Stimulated activated CD4-positive, alpha-beta T cell treated with anti-CD3 and anti-CD28 coated beads, Interleukin-2, amount 100 ng/mL, for 4 hours (primary cell): Measurements from ENCODE around the gene NCAM2.
"Not testable (repeated sequence)": the region's sequence is repeated elsewhere in the genome, so short reads cannot be mapped to it uniquely, and the experiment has no call there.

Source experiments
- DNase-seq: peaks from one replicate; pipeline ENCODE4 v3.0.0-alpha.2; 2020; ENCODE audit warnings: low read depth

Gene NCAM2

DNA sequence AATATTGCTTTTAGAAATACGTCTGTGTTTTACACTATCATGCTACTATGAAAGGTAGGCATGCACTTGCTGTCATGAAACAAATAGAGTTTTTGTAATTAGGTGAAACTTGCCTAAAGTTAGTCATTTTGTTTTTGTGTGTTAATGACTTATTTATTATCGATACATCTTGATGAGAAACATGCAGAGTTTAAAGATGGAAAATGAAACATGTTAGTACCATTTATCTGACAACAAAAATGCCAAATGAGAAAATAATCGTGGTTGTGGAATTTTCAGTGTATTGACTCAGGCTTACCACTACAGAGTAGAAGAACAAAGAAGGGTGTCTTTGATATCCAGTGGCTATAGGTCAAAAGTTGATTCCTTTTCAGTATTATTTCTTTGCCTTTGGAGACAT, 105.5 kb downstream of the NCAM2 start:
- no peak for DNase-seq

DNA sequence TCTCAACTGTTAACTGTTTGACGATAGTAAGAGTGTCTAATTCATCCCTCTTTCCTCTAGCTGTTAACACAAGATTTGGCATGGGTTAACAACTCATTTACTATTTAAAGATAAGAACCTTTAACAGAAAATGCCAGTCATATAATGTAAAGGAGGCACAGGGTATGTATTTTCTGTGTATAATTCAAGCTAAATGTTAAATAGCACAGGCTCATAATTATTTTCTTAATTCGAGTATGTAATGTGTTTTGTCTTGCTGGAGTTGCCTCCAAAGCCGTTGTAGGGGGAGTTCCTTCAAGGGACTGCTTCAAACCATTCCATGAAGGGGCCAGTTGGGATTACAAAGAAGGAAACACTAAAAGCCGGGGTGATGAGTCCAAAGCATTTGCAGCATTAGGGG, 111.5 kb downstream of the NCAM2 start:
- DNase-seq = no peak

DNA sequence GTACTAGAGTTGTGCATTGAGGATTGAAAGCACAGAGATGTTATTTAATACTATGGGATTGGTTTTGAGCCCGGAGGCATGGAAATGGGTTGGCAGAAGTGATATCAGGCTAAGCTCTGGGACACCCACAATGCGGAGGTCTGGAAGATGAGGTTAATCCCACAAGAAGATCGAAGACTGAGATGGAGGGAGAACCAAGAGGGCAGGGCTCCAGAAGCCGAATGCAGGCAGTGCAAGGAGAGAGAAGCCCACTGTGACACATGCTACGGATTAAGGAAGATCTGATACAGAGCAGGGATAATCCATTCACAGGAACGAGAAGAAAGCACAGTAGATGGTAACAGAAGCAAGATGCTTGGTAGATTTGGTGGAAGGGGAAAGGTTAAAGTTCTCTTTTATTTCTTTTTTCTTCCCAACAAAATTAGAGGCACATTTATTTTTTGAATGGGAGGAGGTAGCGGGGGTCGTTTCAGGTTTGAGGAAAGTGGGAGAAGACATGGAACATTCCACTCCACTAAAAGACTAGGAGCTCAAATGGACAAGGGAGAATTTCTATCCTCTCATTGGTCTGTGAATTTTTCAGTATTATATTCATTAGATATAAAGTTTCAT, 113.2 kb downstream of the NCAM2 start:
- no peak for DNase-seq

DNA sequence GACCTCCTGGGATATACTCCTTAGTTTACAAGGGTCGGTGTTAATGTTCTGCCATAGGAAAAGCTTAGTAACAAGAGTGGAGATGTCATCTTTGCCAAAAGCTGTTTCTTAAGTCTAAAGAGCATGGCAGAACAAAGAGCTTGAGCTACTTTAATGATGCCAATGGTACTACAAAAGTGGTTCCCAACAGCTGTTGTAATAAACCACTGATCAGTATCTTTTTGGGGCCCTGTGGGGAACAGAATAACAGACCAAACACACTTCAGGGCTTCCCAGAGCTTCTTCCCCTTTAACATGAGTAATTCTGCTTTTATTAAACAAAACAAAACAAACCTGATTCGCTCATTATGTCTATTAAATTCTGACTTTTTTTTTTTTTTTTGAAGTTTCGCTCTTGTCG, 116.3 kb downstream of the NCAM2 start:
- no peak for DNase-seq

DNA sequence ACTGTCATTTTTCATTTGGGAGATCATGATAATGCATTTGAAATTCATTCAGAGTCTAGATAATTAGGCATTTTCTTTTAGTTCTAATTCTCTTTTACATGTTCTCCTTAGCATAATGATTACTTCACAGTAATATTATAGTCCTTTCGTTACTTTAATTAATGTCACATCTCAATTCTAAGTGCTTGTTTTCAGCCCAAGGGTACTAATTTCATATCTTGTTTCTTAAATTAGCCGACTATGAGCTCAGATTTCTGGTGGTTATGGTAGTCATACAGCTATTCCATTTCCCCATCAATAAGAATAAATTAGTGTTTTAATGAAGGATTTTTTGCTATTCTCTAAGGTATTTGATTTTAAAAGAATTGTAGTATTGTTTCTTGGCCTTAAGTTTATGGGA, 120.9 kb downstream of the NCAM2 start:
- no peak for DNase-seq

DNA sequence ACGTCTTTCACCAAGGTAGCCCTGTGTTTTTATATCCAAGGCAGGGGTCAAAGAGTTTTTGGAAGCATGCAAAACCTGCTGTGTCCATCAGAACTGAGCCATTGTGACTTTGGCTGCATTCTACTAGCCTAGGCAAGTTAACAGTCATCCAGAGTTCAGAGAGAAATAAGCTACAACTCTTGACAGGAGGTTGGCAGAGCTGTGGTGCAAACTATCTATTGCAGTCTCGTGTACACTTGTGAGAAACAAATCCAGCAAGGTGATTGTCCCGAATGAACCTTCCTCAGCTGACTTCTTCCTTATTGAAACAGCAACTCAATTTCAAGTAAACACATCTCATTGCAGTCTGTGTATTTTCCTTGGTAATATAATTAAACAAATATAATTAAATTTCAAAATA, 124.5 kb downstream of the NCAM2 start:
- DNase-seq = no peak

DNA sequence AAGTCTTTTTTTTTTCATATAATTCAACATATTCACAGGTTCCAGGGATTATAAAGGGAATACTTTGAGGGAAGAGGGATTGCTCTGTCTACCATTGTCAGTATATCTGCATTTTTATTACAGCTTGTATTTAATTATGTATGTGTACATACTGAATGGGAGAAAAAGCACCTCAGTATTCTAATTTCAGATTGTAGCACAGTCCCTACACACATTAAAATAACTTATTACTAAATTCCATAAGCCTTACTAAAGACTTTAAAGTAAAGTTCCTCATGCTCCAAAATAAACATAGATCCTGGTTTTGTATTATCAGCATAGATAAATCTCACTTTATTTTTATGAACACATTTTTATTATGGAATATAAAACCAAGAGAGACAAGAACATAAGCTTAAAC, 134.2 kb downstream of the NCAM2 start:
- no peak for DNase-seq

DNA sequence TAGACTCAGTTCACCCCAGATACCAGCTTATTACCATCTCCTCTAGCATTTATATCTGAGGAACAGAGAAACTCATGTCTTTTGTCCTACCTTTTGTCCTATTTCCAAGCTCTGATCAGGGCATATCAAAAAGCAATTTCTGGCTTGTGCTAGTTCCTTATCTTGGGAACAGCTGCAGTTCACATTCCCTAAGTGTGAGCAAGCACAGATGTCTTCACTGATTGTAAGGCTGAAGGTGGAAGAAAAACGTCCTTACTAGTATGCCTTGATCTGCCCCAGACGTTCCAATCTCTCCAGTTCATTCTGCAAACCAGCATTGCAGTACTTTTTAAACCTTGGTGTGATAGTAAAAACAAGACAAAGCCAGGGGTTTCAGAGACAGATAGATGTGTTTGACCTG, 139.8 kb downstream of the NCAM2 start:
- no peak for DNase-seq

DNA sequence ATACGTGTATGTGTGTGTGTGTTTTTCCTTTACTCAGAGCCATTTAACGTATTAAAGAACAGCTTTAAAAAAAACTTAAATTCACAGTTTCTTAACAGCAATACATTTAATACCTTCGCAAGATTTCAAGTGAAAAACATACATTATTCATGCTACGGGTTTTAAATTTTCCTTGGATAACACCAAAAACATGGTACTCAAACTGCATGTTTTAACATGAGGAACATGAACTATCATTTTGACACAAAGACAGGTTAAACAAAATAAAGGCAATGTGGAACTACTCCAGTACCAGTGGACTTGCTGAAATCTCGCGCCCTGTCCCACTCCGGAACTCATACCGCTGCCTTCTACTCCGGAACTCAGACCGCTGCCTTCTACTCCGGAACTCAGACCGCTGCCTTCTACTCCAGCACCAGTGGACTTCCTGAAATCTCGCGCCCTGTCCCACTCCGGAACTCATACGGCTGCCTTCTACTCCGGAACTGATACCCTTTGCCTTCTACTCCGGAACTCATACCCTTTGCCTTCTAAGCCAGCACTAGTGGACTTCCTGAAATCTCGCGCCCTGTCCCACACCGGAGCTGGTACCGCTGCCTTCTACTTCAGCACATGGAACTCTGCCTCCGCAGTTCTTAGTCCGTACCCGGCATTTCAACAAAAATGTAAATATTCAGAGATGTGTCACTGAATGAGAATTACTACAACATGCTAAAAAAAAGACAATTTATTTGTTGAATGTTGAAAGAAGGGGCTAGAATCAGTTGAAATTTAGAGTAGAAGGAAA, 148.6 kb downstream of the NCAM2 start:
- DNase-seq = no peak

DNA sequence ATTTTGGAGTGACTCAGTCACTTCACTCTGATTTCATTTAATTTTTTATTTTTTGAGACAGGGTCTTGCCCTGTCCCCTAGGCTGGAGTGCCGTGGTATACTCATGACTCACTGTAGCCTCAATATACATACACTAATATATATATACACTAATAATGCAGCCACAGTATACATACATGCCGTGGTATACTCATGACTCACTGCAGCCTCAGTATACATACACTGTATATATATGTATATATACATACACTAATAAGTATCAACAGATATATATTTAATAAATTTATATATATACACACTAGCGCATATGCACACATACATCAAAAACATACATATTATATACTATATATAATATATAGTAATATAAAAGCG, 149.2 kb downstream of the NCAM2 start:
- DNase-seq = no peak

DNA sequence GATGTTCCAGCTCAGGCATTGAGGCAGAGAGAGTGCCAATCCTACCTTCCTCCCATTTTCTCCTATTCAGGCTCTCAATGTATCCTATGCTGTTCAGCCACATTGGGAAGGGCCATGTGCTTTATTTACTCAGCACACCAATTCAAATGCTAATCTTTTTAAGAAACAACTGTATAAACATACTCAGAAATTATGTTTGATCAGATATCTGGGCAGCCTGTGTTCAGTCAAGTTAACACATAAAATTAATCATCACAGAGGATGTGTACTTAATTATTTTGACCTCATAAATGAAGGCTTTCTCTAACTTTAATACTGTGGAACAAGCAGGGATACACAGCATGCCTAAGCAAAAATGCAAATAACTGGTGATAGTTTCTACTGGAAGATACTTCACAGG, 149.8 kb downstream of the NCAM2 start:
- no peak for DNase-seq

DNA sequence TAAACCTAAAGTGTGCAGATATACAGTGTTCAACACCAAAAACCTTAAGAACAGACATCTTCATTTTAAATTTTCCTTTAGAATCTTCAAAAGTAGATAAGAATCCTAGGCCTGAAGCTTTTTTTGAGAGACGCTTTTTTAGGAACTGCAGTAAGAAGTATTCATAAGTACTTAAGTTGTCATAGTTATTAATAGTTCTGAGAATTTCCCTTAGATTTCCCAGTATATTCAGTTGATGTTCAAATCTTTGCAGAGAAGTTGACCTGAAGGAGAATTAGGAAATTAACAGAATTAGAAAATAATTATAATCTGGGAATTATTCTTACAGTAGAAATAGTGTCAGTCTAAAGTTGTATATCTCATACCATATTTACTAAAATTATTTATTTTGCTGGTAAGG, 150.3 kb downstream of the NCAM2 start:
- no peak for DNase-seq

DNA sequence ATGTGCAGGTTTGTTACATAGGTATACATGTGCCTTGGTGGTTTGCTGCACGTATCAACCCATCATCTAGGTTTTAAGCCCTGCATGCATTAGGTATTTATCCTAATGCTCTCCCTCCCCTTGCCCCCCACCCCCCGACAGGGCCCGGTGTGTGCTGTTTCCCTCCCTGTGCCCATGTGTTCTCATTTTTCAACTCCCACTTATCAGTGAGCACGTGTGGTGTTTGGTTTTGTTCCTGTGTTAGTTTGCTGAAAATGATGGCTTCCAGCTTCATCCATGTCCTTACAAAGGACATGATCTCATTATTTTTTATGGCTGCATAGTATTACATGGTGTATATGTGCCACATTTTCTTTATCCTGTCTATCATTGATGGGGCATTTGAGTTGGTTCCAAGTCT, 151.2 kb downstream of the NCAM2 start:
- not testable (repeated sequence) for DNase-seq

DNA sequence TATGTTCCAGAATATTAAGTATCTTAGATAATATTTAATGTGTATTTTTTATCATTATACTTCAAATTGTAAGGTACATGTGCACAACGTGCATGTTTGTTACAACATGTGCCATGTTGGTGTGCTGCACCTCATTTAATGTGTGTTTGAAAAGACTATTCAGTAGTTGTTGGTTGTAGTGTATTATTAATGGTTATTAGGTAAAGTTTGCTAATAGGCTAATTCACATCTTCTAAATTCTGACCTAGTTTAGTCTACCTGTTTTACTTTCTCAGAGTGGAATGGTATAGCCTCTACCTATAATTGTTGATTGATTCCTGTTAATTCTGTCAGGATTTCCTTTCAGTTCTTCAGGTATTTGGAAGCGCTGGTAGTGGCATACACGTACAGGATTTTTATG, 153.0 kb downstream of the NCAM2 start:
- DNase-seq = no peak

DNA sequence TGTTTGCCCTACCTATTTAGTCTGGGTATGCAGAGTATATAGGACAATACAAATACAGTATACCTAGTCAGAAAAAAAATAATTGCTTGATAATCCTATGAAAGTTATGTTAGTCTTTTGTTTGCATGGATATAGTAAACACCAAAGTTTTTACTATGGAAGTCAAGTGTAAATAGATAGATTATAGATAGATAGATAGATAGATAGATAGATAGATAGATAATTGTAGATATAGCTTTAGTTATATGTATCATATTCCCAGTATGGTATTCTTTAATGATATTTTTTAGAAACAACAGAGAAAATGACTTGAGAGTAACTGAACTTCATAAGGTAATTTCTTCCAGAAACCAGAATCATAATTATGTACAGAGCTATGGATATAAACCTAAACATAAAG, 158.2 kb downstream of the NCAM2 start:
- DNase-seq = no peak

DNA sequence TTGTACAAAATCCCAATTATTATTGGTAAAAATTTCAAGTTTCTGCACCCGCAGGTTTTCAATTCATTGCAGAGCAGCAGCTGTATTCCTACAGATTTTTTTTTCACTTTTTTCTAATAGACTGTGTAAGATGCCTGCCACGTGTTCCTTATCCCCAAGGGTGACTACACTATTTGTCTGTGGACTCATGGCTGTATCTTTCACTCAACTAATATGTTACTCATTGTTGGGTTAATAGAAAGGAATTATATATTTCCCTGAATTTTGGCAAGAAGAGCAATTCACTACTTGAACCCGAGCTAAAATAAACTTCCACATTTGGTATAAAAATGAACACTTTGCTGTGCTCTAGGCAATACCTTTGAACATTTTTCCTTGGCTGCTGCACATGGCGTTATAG, 158.7 kb downstream of the NCAM2 start:
- DNase-seq = no peak

DNA sequence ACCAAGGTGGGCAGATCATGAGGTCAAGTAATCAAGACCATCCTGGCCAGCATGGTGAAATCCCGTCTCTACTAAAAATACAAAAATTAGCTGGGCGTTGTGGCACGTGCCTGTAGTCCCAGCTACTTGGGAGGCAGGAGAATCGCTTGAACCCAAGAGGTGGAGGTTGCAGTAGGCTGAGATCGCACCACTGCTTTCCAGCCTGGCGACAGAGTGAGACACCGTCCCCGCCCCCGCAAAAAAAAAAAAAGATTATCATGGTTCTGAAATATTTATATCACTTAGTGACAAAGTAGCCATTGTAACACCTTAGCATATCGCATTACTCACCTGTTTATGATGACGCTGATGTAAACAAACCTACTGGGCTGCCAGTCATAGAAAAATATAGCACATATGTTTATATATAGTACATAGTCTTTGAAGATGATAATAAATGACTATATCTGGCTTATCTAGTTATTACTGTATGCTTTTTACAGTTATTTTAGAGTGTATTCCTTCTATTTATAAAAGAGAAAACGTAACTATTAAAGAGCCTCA, 160.2 kb downstream of the NCAM2 start:
- DNase-seq = no peak

DNA sequence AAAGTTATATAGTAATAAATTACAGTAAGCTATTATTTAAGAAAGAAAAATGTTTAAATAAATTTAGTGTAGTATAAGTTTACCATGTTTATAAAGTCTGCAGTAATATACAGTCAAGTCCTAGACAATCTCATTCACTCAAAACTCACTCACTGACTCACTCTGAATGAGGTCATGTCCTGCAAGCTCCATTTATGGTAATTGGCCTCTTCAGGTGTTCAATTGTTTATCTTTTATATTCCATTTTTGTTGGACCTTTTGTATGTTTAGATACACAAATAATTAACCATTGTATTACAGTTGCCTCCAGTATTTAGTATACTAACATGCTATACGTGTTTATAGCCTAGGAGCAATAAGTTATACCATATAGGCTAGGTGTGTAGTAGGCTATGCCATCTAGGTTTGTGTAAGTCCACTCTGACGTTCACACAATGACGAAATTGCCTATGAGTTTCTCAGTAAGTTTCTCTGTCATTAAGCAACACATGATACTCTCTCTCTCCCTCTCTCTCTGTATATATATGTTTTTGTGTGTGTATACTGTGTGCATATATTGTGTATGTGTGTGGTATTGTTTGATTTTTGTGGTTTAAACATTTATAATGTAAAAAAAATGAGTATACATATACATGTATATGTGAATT, 161.2 kb downstream of the NCAM2 start:
- no peak for DNase-seq

DNA sequence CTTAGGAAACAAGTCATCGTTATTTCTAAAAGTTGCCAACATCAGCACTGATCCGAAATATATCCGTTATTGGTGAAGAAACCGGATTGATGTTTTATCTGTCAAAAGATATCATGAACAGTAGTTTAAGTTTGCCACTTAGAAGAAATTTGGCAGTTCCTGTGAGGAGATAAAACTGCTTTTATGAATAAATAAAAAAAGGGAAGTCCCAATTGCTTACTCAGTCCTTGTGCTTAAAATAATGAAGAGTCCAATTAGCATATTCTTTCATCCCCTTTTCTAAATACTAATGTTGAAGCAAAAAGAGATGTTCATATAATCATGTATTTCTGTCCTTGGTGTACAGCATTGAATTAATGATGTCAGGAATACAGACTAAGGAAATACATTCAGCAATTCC, 164.6 kb downstream of the NCAM2 start:
- DNase-seq = no peak

DNA sequence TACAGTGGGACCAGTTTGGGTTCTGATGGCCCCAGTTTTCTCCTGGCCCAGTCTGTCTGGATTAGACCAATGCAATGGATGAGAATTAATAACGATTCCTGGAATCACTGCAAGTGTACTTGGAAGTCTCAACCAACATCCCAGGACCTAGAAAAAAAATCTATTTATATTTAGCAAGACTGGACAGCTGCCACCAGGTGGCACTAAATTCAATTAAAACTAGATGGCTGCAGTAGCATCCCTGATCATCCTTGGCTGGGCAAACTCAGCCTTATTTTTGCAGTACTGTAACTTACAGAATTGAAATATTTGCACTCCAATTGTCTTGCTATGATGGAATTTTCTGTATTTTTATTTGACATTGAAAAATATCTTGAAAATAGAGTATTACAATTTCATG, 165.7 kb downstream of the NCAM2 start:
- peak; percentile 2 for DNase-seq

DNA sequence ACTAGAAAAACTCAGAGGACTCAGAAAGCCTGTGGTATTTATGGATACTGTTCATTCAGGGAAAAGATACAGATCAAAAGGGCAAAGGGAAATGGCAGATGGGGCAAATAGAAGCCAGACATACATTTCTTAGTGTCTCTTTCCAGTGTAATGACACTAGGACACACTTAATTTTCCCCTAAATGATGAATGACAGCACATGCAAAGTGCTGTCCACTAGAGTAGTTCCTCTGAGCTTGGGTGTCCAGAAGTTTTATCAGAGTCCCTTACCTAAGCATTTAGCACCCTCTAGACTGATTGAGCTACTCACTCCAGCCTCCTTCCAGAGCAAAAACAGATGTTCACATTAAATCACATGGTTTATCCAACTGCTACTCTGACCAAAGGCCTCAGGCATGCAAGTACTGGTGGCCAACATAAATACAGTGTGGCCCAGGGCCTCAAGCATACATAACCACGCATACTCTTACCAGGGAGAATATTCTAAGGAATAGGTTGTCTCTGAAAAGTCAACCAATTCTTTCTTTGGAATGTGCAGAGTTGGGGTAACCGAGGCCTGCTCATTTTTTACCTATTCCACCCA, 166.9 kb downstream of the NCAM2 start:
- DNase-seq = no peak

DNA sequence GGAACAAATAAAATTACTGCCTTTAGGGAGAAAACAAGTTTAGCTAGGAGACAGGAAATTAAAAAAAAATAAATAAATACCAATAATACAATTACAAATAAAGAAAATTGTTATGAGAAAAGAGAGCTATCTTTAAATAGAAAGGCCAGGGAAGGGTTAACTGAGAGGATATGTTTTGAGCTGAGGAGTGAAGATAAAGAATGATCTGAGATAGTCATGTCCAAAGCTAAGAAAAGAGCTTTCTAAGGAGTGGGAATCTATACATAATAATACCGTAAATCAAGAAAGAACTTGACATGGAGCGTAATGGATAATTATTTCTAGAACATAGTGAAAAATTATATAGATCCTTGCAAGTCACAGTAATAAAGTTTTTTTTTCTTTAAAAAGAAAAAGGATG, 176.5 kb downstream of the NCAM2 start:
- DNase-seq = no peak

DNA sequence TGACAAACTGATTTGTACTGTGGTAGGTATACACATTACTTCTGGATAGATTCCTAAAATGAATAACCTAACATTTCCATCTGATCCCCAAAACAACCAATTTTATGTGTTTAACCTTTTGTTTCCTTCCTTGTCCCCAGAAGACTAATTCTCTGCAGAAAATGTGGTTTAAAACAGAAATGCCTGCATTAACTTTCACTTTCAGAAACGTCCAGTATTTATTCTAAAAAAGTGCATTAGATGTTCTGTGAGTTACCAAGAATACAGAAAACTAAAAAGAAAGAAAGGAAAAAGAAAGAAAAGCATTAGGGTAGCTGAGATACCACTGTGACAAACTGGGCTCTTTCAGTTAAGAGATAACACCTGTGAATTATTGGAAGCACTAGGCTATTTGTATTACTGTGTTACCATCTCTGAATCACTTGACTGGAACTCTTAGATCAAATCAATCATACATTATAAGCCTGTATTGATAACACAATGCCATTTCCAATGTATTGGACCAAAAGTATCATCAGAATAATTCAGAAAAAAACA, 177.7 kb downstream of the NCAM2 start:
- DNase-seq = no peak
